ENCODE data around the gene GAL3ST2.
"Not testable (repeated sequence)": the region's sequence is repeated elsewhere in the genome, so short reads cannot be mapped to it uniquely, and the experiment has no call there.

The GAL3ST2 gene

GRCh38 chr2:241796209-241796608 lies 19.6 kb downstream of the GAL3ST2 start:
- DNase-seq, result no peak

GRCh38 chr2:241796610-241797138 lies 20.1 kb downstream of the GAL3ST2 start:
- DNase-seq, result no peak

- no peak for DNase-seq
Observed at GRCh38 chr2:241797441-241798080, 20.9 kb downstream of the GAL3ST2 start.

- DNase-seq, result peak in 1 of 2 experiments; percentile 18
Observed at GRCh38 chr2:241798081-241798630, 21.5 kb downstream of the GAL3ST2 start.

- no peak for DNase-seq
Observed at GRCh38 chr2:241798631-241799521, 22.3 kb downstream of the GAL3ST2 start.

GRCh38 chr2:241799522-241800197 lies 23.0 kb downstream of the GAL3ST2 start:
- no peak for DNase-seq

GRCh38 chr2:241800198-241800903 lies 23.7 kb downstream of the GAL3ST2 start:
- DNase-seq, result not testable (repeated sequence)

- no peak for DNase-seq
Observed at GRCh38 chr2:241801611-241802420, 25.2 kb downstream of the GAL3ST2 start.

- DNase-seq, result no peak
Observed at GRCh38 chr2:241802421-241803318, 26.0 kb downstream of the GAL3ST2 start.

- peak; percentile 52 to 73 for DNase-seq
Observed at GRCh38 chr2:241803387-241804325, 27.0 kb downstream of the GAL3ST2 start.

GRCh38 chr2:241804326-241805229 lies 28.0 kb downstream of the GAL3ST2 start:
- DNase-seq, result no peak

- not testable (repeated sequence) for DNase-seq
Observed at GRCh38 chr2:241806217-241806616, 29.6 kb downstream of the GAL3ST2 start.

- no peak for DNase-seq
Observed at GRCh38 chr2:241808051-241808720, 31.6 kb downstream of the GAL3ST2 start.

- DNase-seq, result no peak
Observed at GRCh38 chr2:241808721-241809382, 32.2 kb downstream of the GAL3ST2 start, which contains the start of gene NEU4. NEU4 (plus strand) TSS chr2:241809193; CDS start chr2:241814485, 5,292 bp downstream.

- DNase-seq, result no peak
Observed at GRCh38 chr2:241809383-241810306, 33.0 kb downstream of the GAL3ST2 start.
